Stimulated activated CD8-positive, alpha-beta memory T cell treated with anti-CD3 and anti-CD28 coated beads, Interleukin-15, amount 100 ng/mL, for 24 hours (primary cell): ENCODE results near the gene LHPP.
"Not testable (repeated sequence)": the region's sequence is repeated elsewhere in the genome, so short reads cannot be mapped to it uniquely, and the experiment has no call there.

ENCODE experiments used
- DNase-seq: peaks from one replicate; pipeline ENCODE4 v3.0.0-alpha.2; 2020; ENCODE audit warnings: low read depth

LHPP gene

GRCh38 chr10:124461642-124462347 is at the start of gene LHPP:
Gene LHPP (plus strand): TSS chr10:124461823. CDS start chr10:124461863, 40 bp downstream.
- DNase-seq: peak; percentile 72

- no peak for DNase-seq
Observed at GRCh38 chr10:124414076-124414475, 47.5 kb upstream of the LHPP start.

- DNase-seq: no peak
Observed at GRCh38 chr10:124415210-124415609, 46.4 kb upstream of the LHPP start.

- DNase-seq: no peak
Observed at GRCh38 chr10:124416733-124417132, 44.9 kb upstream of the LHPP start.

GRCh38 chr10:124417895-124418725 is 43.5 kb upstream of the LHPP start:
- DNase-seq: peak; percentile 10

GRCh38 chr10:124418726-124419501 is 42.7 kb upstream of the LHPP start, which contains the start of gene OAT:
Gene OAT (minus strand): TSS chr10:124418923. CDS start chr10:124412171, 6,752 bp downstream.
- DNase-seq: peak; percentile 87

- no peak for DNase-seq
Observed at GRCh38 chr10:124419635-124420034, 42.0 kb upstream of the LHPP start.

- DNase-seq: no peak
Observed at GRCh38 chr10:124420254-124420653, 41.4 kb upstream of the LHPP start.

GRCh38 chr10:124422742-124423141 is 38.9 kb upstream of the LHPP start:
- no peak for DNase-seq

- DNase-seq: no peak
Observed at GRCh38 chr10:124423813-124424212, 37.8 kb upstream of the LHPP start.

- DNase-seq: no peak
Observed at GRCh38 chr10:124425227-124425962, 36.2 kb upstream of the LHPP start.

- DNase-seq: no peak
Observed at GRCh38 chr10:124428207-124428777, 33.3 kb upstream of the LHPP start.

GRCh38 chr10:124429576-124429975 is 32.0 kb upstream of the LHPP start:
- no peak for DNase-seq

- no peak for DNase-seq
Observed at GRCh38 chr10:124430077-124430476, 31.5 kb upstream of the LHPP start.

- no peak for DNase-seq
Observed at GRCh38 chr10:124433461-124433860, 28.2 kb upstream of the LHPP start.

- not testable (repeated sequence) for DNase-seq
Observed at GRCh38 chr10:124435683-124436082, 25.9 kb upstream of the LHPP start.

GRCh38 chr10:124436191-124436638 is 25.4 kb upstream of the LHPP start:
- no peak for DNase-seq

- not testable (repeated sequence) for DNase-seq
Observed at GRCh38 chr10:124441694-124442093, 19.9 kb upstream of the LHPP start.

GRCh38 chr10:124446830-124447750 is 14.5 kb upstream of the LHPP start:
- DNase-seq: no peak
